HepG2 (cell line): ENCODE measurements around the gene RAB3B.

Source experiments
- ELF1 ChIP-seq: sonication (generic); formaldehyde crosslinking; IDR thresholded peaks from 2 replicates; pipeline ENCODE4 v1.4.0; 2020; ENCODE audit warnings: missing genetic modification reagents
- HNRNPH1 ChIP-seq: fragments of 200-400 bp; formaldehyde crosslinking; optimal IDR thresholded peaks from 2 replicates; pipeline ENCODE3; 2017; ENCODE audit warnings: mild to moderate bottlenecking, low read depth, low read length
- ZNF687 ChIP-seq: sonication (generic); formaldehyde crosslinking; IDR thresholded peaks from 2 replicates; pipeline ENCODE4 v1.5.1; 2020; ENCODE audit warnings: mild to moderate bottlenecking, missing genetic modification reagents, moderate library complexity

GRCh38 chr1:51898090-51898734 is 92.3 kb downstream of the RAB3B start:
- no peak for TF ChIP-seq ELF1 (CRISPR knock-in tag)
- TF ChIP-seq ZNF687 (CRISPR knock-in tag), result no peak
- no peak for TF ChIP-seq HNRNPH1
